NT2/D1 (cell line): Measurements from ENCODE around the gene WDCP.

Source experiments
- SUZ12 ChIP-seq: IDR thresholded peaks from 2 replicates; pipeline ENCODE4 v1.6.1; 2011; ENCODE audit not compliant: insufficient read length, insufficient read depth; ENCODE audit errors: extremely low read depth
- ZNF274 ChIP-seq: IDR thresholded peaks from 2 replicates; pipeline ENCODE4 v1.6.1; 2011; ENCODE audit warnings: mild to moderate bottlenecking, low read depth, low read length

DNA sequence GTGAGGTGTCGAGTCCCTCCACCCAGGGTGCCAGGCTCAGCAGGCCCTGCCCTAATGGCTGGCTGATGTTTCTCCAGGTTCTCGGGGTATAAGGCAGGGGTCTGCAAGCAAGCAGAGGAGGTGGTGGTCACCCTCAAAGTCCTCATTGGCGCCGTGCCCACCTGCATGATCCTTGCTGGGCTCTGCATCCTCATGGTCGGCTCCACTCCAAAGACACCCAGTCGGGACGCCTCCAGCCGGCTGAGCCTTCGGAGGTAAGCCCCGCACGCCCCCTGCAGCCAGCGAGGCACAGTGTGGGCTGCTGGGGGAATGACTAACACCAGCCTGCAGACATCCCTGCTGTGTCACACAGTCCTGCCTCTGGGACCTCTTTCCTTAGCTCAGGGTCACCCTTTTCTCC, 23.2 kb downstream of the WDCP start:
- TF ChIP-seq SUZ12, result no peak
- TF ChIP-seq ZNF274, result no peak
